ENCODE results near the gene PPHLN1. TPM values are rescaled to one million over a fixed set of nuclear protein-coding genes. Genes with fewer than 3 reads are reported as not detected.
"Not testable (repeated sequence)": the region's sequence is repeated elsewhere in the genome, so short reads cannot be mapped to it uniquely, and the experiment has no call there.

Gene PPHLN1
- total RNA-seq, 3 donors from 2014 or later, result 71.3 to 75.0 (median 75.0) TPM

DNA sequence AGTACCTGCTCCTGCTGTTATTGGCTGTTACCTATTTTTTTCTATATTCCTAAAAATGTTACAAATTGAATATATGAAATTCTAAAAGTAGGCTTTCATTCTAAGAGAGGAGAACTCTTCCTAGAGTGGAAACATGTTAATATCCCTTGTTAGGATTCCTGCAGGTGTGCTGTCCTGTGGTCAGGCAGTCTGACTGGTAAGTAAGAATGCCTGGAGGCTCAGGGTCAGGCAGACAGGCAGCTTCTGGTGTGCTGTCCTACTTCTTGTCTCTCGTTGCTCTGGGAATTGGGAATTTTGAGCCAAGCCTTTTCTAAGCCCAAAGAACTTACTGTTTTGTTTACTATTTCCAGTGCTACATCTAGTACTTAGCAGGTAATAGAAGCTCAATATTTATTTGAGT lies 10.3 kb downstream of the PPHLN1 start:
- Mint-ChIP-seq H3K4me1 (ENCODE audit: low read depth) (peaks cover 54% of the 10 kb centered on the region), H3K27me3 (ENCODE audit: low read depth) (no peaks in the 10 kb centered on the region), H3K36me3 (ENCODE audit: insufficient read depth) (peaks cover 20% of the 10 kb centered on the region), H3K4me3 (no peak overlapping the region), H3K9me3 (no peaks in the 10 kb centered on the region)
- DNase-seq (no peak), ATAC-seq (no peak)

DNA sequence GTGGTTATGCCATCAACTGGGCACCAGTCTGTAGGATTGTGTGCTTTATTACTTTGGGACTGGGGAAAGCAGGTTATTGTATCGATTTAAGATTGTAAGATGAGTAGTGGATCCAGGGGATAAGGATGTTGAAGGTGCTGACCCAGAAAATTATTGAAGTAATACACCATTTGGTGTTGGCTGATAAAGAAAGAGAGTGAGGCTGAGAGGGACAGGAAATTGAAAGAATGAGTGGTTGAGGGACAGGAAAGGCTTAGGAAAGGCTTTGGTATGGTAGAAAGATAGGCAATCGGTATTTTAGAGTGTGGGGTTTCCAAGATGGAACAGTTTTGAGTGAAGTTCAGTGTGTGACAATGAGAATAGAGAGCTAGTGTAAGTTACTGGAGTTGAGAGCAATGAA lies 12.3 kb downstream of the PPHLN1 start:
- peaks cover 22% of the 10 kb centered on the region for H3K36me3 Mint-ChIP-seq (ENCODE audit: insufficient read depth)

DNA sequence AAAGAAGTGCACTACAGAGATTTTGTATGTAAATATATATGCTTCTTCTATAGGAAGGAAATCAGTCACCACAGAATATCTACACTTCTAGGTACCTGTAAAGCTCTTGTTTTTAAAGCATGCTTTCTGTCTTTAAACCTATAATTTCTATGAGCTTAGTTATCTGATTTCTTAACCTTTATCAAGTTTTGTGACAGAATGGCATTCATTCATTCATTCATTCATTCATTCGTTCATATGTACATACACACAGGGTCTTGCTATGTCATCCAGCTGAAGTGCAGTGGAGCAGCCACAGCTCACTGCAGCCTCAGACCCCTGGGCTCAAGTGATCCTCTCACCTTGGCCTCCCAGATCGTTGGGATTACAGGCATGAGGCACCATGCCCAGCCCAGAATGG lies 16.1 kb downstream of the PPHLN1 start:
- H3K36me3 Mint-ChIP-seq (ENCODE audit: insufficient read depth), result peaks cover 21% of the 10 kb centered on the region
- no peaks in the 10 kb centered on the region for H3K9me3 Mint-ChIP-seq
- H3K4me3 Mint-ChIP-seq, result no peak overlapping the region
- ATAC-seq, result no peak
- no peak for DNase-seq
- H3K27me3 Mint-ChIP-seq (ENCODE audit: low read depth), result no peaks in the 10 kb centered on the region
- peaks cover 46% of the 10 kb centered on the region for H3K4me1 Mint-ChIP-seq (ENCODE audit: low read depth)

More for the DNA sequence above, 12.3 kb downstream of the PPHLN1 start:
- H3K4me3 Mint-ChIP-seq, result no peak overlapping the region
- no peaks in the 10 kb centered on the region for H3K27me3 Mint-ChIP-seq (ENCODE audit: low read depth)
- no peak for DNase-seq
- H3K9me3 Mint-ChIP-seq, result no peaks in the 10 kb centered on the region
- no peak for ATAC-seq
- peaks cover 46% of the 10 kb centered on the region for H3K4me1 Mint-ChIP-seq (ENCODE audit: low read depth)

DNA sequence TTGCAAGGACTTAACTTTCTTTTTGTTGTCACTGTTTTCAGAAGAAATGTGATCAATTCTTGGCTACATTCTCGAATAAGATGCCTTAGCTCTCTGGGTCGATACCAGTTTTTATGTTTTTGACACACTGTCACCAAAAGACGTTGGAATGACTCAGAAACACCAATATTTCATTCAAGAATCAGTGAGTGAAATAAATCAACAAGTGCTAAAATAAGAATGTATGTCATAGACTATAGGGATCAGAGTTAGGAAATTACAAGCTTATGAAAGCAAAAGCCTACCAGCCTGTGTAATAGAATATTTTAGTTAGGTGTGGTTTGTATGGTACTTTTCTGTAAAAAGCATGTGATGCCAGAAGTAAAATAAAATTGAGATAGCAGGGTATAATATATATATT lies 17.8 kb downstream of the PPHLN1 start:
- no peak for DNase-seq
- Mint-ChIP-seq H3K4me1 (ENCODE audit: low read depth) (peaks cover 40% of the 10 kb centered on the region), H3K9me3 (no peaks in the 10 kb centered on the region), H3K36me3 (ENCODE audit: insufficient read depth) (peaks cover 14% of the 10 kb centered on the region), H3K4me3 (no peak overlapping the region), H3K27me3 (ENCODE audit: low read depth) (no peaks in the 10 kb centered on the region)
- ATAC-seq, result peak; percentile 63 to 78

DNA sequence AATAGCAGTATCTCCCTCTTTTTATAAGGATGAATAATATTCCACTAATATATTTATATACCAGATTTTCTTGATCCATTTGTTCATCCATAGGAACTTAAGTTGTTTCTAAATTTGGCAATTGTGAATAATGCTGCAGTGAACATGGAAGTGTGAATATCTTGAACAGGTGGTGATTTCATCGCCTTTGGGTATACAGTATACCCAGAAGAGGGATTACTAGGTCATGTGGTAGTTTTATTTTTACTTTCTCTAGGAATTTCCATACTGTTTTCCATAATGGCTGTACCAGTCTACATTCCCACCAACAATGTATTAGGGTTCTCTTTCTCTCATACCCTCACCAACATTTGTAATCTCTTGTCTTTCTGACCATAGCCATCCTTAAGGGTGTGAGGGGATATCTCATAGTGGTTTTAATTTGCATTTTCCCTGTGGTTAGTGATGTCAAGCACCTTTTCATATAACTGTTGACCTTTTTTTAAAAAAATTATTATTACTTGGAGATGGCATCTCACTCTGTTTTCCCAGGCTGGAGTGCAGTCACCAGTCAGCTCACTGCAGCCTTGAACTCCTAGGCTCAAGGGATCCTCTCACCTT lies 20.5 kb downstream of the PPHLN1 start:
- ATAC-seq, result no peak
- peaks cover 28% of the 10 kb centered on the region for H3K4me1 Mint-ChIP-seq (ENCODE audit: low read depth)
- H3K27me3 Mint-ChIP-seq (ENCODE audit: low read depth), result no peaks in the 10 kb centered on the region
- no peak overlapping the region for H3K4me3 Mint-ChIP-seq
- H3K9me3 Mint-ChIP-seq, result no peaks in the 10 kb centered on the region
- H3K36me3 Mint-ChIP-seq (ENCODE audit: insufficient read depth), result peaks cover 5% of the 10 kb centered on the region
- no peak for DNase-seq

DNA sequence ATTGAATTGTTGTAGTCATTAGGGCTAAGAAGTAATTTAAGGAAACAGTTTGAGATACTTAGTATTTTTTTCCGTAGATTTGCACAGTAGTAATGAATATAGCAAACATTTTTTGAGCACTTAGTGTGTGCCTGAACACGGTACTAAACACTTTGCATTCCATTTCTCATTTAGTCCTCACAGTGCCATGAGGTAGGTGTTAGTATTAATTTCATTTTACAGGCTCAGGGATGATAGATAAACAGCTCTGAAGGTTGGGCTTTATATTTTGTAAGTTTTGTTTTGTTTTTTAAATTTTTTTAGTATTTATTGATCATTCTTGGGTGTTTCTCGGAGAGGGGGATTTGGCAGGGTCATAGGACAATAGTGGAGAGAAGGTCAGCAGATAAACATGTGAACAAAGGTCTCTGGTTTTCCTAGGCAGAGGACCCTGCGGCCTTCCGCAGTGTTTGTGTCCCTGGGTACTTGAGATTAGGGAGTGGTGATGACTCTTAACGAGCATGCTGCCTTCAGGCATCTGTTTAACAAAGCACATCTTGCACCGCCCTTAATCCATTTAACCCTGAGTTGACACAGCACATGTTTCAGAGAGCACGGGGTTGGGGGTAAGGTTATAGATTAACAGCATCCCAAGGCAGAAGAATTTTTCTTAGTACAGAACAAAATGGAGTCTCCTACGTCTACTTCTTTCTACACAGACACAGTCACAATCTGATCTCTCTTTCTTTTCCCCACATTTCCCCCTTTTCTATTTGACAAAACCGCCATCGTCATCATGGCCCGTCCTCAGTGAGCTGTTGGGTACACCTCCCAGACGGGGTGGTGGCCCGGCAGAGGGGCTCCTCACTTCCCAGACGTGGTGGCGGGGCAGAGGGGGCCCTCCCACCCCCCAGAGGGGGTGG lies 23.4 kb downstream of the PPHLN1 start:
- H3K9me3 Mint-ChIP-seq, ATAC-seq: not testable (repeated sequence)

DNA sequence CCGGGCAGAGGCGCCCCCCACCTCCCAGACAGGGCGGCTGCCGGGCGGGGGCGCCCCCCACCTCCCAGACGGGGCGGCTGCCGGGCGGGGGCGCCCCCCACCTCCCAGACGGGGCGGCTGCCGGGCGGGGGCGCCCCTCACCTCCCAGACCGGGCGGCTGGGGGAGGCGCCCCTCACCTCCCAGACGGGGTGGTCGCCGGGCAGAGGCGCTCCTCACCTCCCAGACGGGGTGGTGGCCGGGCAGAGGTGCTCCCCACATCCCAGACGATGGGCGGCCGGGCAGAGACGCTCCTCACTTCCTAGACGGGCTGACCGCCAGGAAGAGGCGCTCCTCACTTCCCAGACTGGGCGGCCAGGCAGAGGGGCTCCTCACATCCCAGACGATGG lies 24.0 kb downstream of the PPHLN1 start:
- H3K4me1 Mint-ChIP-seq (ENCODE audit: low read depth); H3K27me3 Mint-ChIP-seq (ENCODE audit: low read depth); H3K4me3 Mint-ChIP-seq; DNase-seq; ATAC-seq; H3K9me3 Mint-ChIP-seq; H3K36me3 Mint-ChIP-seq (ENCODE audit: insufficient read depth): not testable (repeated sequence)

More for the DNA sequence above, 23.4 kb downstream of the PPHLN1 start:
- peaks cover 11% of the 10 kb centered on the region for H3K4me1 Mint-ChIP-seq (ENCODE audit: low read depth)
- DNase-seq; H3K4me3 Mint-ChIP-seq; H3K27me3 Mint-ChIP-seq (ENCODE audit: low read depth); H3K36me3 Mint-ChIP-seq (ENCODE audit: insufficient read depth): not testable (repeated sequence)

DNA sequence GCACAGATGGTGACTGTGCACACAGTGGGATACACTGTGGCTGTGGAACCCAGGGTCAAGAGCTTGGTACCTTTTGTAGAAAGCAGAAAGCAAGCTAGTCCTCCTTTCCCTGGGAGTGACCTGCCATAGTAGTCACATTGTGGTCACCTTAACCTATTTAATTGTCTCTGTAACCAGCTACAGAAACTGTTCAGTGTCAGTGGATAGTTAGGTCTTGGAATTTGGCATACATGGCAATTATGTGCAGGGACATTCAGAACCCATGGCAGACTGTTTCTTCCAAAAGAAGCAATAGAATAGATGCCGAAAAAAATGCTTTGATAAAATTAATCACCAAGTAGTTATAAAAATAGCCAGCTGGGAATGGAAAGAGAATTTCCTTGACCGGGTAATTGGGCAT lies 30.4 kb downstream of the PPHLN1 start:
- no peaks in the 10 kb centered on the region for H3K9me3 Mint-ChIP-seq
- peaks cover 15% of the 10 kb centered on the region for H3K4me1 Mint-ChIP-seq (ENCODE audit: low read depth)
- peaks cover 19% of the 10 kb centered on the region for H3K36me3 Mint-ChIP-seq (ENCODE audit: insufficient read depth)
- no peak for ATAC-seq
- no peaks in the 10 kb centered on the region for H3K27me3 Mint-ChIP-seq (ENCODE audit: low read depth)
- no peak for DNase-seq
- no peak overlapping the region for H3K4me3 Mint-ChIP-seq

DNA sequence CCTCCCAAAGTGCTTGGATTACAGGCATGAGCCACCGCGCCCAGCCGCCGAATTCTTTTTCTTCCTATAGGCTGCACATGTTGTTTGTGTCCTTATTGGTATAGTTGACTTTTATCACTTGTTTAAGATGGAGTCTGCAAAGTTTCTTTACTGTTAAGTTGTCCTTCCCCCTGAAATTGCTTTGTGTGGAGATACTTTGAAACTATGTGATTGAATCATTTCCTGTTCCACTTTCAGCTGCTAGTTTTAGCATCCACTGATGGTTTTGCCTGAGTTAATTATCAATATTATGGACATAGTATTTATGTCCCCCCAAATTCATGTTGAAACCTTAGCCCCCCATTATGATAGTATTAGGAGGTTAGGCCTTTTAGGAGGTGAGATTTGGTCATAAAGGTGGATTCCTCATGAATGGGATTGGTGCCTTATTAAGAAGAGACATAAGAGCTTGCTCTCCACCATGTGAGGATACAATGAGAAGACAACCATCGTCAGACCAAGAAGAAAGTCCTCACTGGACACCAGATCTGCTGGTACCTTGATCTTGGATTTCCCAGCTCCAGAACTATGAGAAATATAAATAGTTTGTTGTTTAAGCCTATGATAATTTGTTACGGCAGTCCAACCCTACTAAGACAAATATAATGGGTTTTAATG lies 34.9 kb downstream of the PPHLN1 start:
- ATAC-seq (peak; percentile 39 to 59), DNase-seq (no peak)
- H3K36me3 Mint-ChIP-seq (ENCODE audit: insufficient read depth), result peaks cover 24% of the 10 kb centered on the region
- H3K4me3 Mint-ChIP-seq, result no peak overlapping the region
- no peaks in the 10 kb centered on the region for H3K27me3 Mint-ChIP-seq (ENCODE audit: low read depth)
- H3K4me1 Mint-ChIP-seq (ENCODE audit: low read depth), result peaks cover 33% of the 10 kb centered on the region
- no peaks in the 10 kb centered on the region for H3K9me3 Mint-ChIP-seq

DNA sequence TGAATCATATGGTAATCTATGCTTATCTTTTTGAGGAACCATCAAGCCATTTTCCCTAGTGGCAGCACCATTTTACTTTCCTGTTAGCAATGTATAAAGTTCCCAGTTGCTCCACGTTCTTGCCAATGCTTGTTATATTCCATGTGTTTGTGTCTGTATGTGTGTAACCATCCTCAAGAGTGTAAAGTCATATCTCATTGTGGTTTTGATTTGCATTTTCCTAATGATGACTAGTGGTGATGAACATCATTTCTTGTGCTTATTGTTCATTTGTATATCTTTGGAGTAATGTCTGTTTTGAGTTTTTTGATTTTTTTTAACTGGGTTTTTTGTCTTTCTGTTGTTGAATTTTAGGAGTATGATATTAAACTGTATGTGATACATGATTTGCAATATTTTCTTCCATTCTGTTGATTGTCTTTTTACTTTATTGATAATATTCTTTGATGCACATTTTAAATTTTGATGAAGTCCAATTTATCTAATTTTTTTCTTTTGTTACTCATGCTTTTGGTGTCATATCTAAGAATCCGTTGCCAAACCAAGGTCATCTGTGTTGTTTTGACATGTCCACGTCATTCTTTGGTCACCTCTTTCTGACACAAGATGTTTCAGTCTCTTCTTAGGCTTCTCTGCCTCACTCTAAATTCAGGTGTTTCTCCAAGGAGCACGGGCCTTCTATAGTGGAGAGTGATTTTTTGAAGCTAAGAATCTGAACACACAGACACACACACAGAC lies 36.1 kb downstream of the PPHLN1 start:
- ATAC-seq (peak; percentile 64 to 67), DNase-seq (no peak)
- peaks cover 35% of the 10 kb centered on the region for H3K4me1 Mint-ChIP-seq (ENCODE audit: low read depth)
- H3K4me3 Mint-ChIP-seq, result no peak overlapping the region
- H3K9me3 Mint-ChIP-seq, result no peaks in the 10 kb centered on the region
- H3K27me3 Mint-ChIP-seq (ENCODE audit: low read depth), result no peaks in the 10 kb centered on the region
- H3K36me3 Mint-ChIP-seq (ENCODE audit: insufficient read depth), result peaks cover 22% of the 10 kb centered on the region

DNA sequence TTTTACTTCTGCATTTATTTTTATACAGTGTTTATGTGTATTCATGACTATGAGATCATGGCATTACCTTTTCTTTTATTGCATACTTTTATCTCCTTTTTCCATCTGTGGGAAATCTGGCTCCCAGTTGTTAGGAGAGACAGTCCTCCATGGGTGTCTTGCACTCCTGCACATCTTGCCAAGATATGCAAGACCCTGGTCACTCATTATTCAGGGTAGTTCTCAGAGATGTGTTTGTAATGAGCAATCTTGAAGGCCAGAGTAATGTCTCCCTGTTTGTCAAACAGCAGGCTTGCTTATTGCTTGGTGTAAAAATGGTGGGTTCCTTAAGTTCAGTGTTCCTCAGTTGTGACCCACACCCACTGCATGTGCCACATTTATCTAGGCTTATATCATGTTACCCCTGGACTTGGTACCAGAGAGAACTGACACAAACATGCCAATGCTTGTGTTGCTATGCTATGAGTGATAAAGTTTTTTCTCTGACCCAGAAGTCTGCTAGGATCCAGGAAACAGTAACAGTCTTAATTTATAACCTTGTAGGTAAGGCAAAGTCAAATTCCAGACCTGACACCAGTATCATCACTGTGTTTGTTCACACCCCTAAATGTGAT lies 36.8 kb downstream of the PPHLN1 start:
- ATAC-seq (no peak), DNase-seq (no peak)
- H3K27me3 Mint-ChIP-seq (ENCODE audit: low read depth), result no peaks in the 10 kb centered on the region
- no peak overlapping the region for H3K4me3 Mint-ChIP-seq
- H3K36me3 Mint-ChIP-seq (ENCODE audit: insufficient read depth), result peaks cover 22% of the 10 kb centered on the region
- peaks cover 35% of the 10 kb centered on the region for H3K4me1 Mint-ChIP-seq (ENCODE audit: low read depth)
- no peaks in the 10 kb centered on the region for H3K9me3 Mint-ChIP-seq

DNA sequence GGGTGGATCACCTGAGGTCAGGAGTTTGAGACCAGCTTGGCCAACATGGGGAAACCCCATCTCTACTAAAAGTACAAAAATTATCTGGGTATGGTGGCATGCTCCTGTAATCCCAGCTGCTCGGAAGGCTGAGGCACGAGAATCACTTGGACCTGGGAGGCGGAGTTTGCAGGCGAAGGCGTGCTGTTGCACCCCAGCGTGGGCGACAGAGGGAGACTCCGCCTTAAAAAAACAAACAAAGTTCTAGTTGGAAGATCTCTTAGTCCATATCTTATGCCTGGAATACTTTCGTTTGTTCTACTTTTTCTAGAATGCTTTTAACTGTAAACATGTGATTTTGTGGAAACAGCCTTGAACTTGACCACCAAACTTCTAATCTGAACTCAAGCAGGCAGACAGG lies 38.7 kb downstream of the PPHLN1 start:
- no peak for ATAC-seq
- DNase-seq, result no peak
- H3K4me3 Mint-ChIP-seq, result no peak overlapping the region
- H3K27me3 Mint-ChIP-seq (ENCODE audit: low read depth), result no peaks in the 10 kb centered on the region
- peaks cover 32% of the 10 kb centered on the region for H3K4me1 Mint-ChIP-seq (ENCODE audit: low read depth)
- no peaks in the 10 kb centered on the region for H3K9me3 Mint-ChIP-seq
- H3K36me3 Mint-ChIP-seq (ENCODE audit: insufficient read depth), result peaks cover 18% of the 10 kb centered on the region

DNA sequence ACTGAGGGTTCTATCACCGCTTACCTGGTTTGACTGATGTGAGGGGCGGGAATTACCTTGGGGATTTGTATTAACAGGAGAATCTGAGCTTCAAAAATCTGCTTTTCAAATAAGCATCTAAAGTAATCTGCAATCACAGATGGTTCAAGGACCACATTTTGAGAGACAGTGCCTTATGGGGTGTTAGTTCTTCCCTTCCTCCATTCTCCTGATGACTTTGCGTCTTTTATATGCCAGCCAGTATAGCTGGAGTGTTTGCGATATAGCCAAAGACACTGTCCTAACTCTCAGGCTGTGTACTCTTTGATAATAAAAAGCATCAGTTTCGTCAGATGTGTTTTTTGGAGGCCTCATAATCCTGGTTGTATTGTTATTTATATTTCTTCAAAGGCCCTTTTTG lies 39.5 kb downstream of the PPHLN1 start:
- DNase-seq (no peak), ATAC-seq (no peak)
- Mint-ChIP-seq H3K4me1 (ENCODE audit: low read depth) (peaks cover 28% of the 10 kb centered on the region), H3K36me3 (ENCODE audit: insufficient read depth) (peaks cover 15% of the 10 kb centered on the region), H3K9me3 (no peaks in the 10 kb centered on the region), H3K27me3 (ENCODE audit: low read depth) (no peaks in the 10 kb centered on the region), H3K4me3 (no peak overlapping the region)

DNA sequence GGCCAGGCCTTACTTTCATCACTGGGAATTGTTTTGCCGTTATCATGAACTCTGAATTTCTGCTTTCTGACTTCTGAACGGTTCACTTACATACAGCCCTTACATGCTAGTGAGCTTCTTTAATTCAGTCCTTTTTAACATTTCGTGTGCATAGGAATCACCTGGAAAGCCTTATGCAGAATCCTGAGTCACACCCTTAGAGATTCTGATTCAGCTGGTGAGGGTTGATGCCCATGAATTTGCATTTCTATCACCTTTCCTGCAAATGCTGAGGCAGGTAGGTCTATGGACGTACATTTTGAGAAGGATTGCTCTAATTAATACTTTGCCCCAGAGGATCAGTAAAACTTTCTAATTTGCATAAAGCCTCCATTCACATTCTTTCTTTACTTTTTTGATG lies 44.0 kb downstream of the PPHLN1 start:
- Mint-ChIP-seq H3K4me3 (no peak overlapping the region), H3K4me1 (ENCODE audit: low read depth) (peaks cover 12% of the 10 kb centered on the region), H3K36me3 (ENCODE audit: insufficient read depth) (no peaks in the 10 kb centered on the region), H3K9me3 (no peaks in the 10 kb centered on the region), H3K27me3 (ENCODE audit: low read depth) (no peaks in the 10 kb centered on the region)
- DNase-seq (no peak), ATAC-seq (no peak)
